ENCODE results near the gene STH. TPM values are rescaled to one million over a fixed set of nuclear protein-coding genes. Genes with fewer than 3 reads are reported as not detected.

Gene STH
- total and polyA plus RNA-seq, 2 experiments from 2014 or later, result 0.55 TPM; not detected in 1

GRCh38 chr17:45953561-45953960 is 45.5 kb upstream of the STH start:
- DNase-seq (ENCODE audit: low spot score), result no peak
- Mint-ChIP-seq H3K27ac (no peak overlapping the region), H3K27me3 (ENCODE audit: insufficient read depth, low read depth, poor library complexity) (peaks cover 9% of the 10 kb centered on the region), H3K4me3 (no peak overlapping the region), H3K4me1 (peaks cover 18% of the 10 kb centered on the region), H3K36me3 (ENCODE audit: low read depth) (no peaks in the 10 kb centered on the region), H3K9me3 (no peaks in the 10 kb centered on the region)
- H2AFZ ChIP-seq, result no peak overlapping the region
- H3K4me2 ChIP-seq, result no peak overlapping the region
- peaks cover 11% of the 10 kb centered on the region for H3K4me1 ChIP-seq (ENCODE audit: insufficient read depth)
- H3K4me3 ChIP-seq, result no peak overlapping the region
- H3F3A ChIP-seq (replicated peaks; ENCODE audit: low read depth), result no peaks in the 10 kb centered on the region
- no peaks in the 10 kb centered on the region for H4K20me1 ChIP-seq (replicated peaks; ENCODE audit: insufficient read depth)
- no peaks in the 10 kb centered on the region for H3K9me2 ChIP-seq (ENCODE audit: insufficient read depth)
- no peak for TF ChIP-seq CTCF (conservative IDR thresholded peaks at IDR 0.05; ENCODE audit: low read depth in 2 of 2)
- TF ChIP-seq CREB1 (CRISPR knock-in tag; IDR thresholded peaks at IDR 0.05; ENCODE audit: low read depth), result no peak
- no peak for TF ChIP-seq EZH2phosphoT487 (IDR thresholded peaks at IDR 0.05; ENCODE audit: unreplicated experiment)
- TF ChIP-seq NANOG (IDR thresholded peaks at IDR 0.05; ENCODE audit: borderline replicate concordance), result no peak
- TF ChIP-seq ETS1 (IDR thresholded peaks at IDR 0.05), result no peak
- TF ChIP-seq ZNF114 (CRISPR knock-in tag; IDR thresholded peaks at IDR 0.05), result no peak
- no peak for TF ChIP-seq ZNF462 (CRISPR knock-in tag; IDR thresholded peaks at IDR 0.05)
- no peak for TF ChIP-seq EZH2 (IDR thresholded peaks at IDR 0.05; ENCODE audit: low read depth, unreplicated experiment)
- TF ChIP-seq ZNF331 (CRISPR knock-in tag; IDR thresholded peaks at IDR 0.05; ENCODE audit: low read depth), result no peak
- TF ChIP-seq REST (IDR thresholded peaks at IDR 0.05; ENCODE audit: unreplicated experiment), result no peak
- TF ChIP-seq STAT1 (IDR thresholded peaks at IDR 0.05; ENCODE audit: unreplicated experiment), result no peak
- TF ChIP-seq POLR2AphosphoS5 (IDR thresholded peaks at IDR 0.05; ENCODE audit: low read depth), result no peak
- TF ChIP-seq JUNB (IDR thresholded peaks at IDR 0.05; ENCODE audit: unreplicated experiment), result no peak
- H3K36me3 ChIP-seq (ENCODE audit: insufficient read depth), result no peaks in the 10 kb centered on the region
- H3K27me3 ChIP-seq (ENCODE audit: insufficient read depth), result peaks cover 13% of the 10 kb centered on the region
- ATAC-seq, result no peak
- H3K79me2 ChIP-seq (replicated peaks; ENCODE audit: insufficient read depth), result no peaks in the 10 kb centered on the region
- no peak overlapping the region for H3K27ac ChIP-seq (ENCODE audit: low read depth)

All from GM23338 (cell line).